Panc1 (cell line): ENCODE measurements around the gene HPCAL1.

Source experiments
- POLR2AphosphoS5 ChIP-seq: IDR thresholded peaks from 2 replicates; pipeline ENCODE4 v1.6.1; 2012; ENCODE audit warnings: mild to moderate bottlenecking, low read depth, low read length, moderate library complexity
- SIN3A ChIP-seq: IDR thresholded peaks from 2 replicates; pipeline ENCODE4 v1.6.1; 2012; ENCODE audit warnings: low read depth, mild to moderate bottlenecking, low read length, moderate library complexity, borderline replicate concordance; ENCODE audit not compliant: insufficient read depth
- TCF7L2 ChIP-seq: IDR thresholded peaks from 2 replicates; pipeline ENCODE4 v1.6.1; 2011; ENCODE audit warnings: mild to moderate bottlenecking, low read depth, low read length, inconsistent platforms
- TF ChIP-seq, protein P1 (sequence below): fragments of 450-650 bp; IDR thresholded peaks from 2 replicates; pipeline ENCODE4 v1.5.1; 2017; ENCODE audit warnings: mild to moderate bottlenecking
- TF ChIP-seq, protein P2 (sequence below), 2 experiments: IDR thresholded peaks; 2 replicates each; pipeline ENCODE4 v1.6.1; 2011 to 2012; ENCODE audit warnings: low read depth in 2 of 2, control low read depth in 1 of 2, low read length in 1 of 2, mild to moderate bottlenecking in 1 of 2, moderate library complexity in 1 of 2; ENCODE audit not compliant: insufficient read depth in 1 of 2

DNA sequence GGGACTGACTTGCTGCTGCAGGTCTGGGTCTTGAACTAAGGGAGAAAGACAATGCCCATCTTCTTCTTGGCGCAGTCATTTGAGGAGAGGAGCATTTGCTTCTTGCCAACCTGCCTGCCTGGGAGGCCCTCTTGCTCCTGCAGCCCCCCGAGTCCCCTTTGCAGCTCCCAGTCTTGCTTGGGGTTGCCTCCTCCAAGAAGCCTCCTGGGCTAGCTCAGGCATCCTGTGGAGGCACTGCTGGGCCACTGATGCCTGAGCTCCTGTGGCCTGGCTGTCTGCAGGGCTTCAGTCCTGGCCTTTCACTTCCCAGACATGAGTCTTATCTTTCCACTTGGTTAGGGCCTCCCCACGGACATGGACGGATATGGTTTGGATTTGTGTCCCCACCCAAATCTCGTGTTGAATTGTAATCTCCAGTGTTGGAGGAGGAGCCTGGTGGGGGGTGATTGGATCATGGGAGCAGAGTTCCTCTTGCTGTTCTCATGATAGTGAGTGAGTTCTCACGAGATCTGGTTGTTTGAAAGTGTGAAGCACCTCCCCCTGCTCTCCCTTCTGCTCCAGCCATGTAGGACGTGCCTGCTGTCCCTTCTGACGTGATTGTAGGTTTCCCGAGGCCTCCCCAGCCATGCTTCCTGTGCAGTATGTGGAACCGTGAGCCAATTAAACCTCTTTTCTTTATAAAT lies 17.3 kb downstream of the HPCAL1 start:
- TF ChIP-seq, protein P1, sequence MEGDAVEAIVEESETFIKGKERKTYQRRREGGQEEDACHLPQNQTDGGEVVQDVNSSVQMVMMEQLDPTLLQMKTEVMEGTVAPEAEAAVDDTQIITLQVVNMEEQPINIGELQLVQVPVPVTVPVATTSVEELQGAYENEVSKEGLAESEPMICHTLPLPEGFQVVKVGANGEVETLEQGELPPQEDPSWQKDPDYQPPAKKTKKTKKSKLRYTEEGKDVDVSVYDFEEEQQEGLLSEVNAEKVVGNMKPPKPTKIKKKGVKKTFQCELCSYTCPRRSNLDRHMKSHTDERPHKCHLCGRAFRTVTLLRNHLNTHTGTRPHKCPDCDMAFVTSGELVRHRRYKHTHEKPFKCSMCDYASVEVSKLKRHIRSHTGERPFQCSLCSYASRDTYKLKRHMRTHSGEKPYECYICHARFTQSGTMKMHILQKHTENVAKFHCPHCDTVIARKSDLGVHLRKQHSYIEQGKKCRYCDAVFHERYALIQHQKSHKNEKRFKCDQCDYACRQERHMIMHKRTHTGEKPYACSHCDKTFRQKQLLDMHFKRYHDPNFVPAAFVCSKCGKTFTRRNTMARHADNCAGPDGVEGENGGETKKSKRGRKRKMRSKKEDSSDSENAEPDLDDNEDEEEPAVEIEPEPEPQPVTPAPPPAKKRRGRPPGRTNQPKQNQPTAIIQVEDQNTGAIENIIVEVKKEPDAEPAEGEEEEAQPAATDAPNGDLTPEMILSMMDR: no peak
- TF ChIP-seq, protein P2, sequence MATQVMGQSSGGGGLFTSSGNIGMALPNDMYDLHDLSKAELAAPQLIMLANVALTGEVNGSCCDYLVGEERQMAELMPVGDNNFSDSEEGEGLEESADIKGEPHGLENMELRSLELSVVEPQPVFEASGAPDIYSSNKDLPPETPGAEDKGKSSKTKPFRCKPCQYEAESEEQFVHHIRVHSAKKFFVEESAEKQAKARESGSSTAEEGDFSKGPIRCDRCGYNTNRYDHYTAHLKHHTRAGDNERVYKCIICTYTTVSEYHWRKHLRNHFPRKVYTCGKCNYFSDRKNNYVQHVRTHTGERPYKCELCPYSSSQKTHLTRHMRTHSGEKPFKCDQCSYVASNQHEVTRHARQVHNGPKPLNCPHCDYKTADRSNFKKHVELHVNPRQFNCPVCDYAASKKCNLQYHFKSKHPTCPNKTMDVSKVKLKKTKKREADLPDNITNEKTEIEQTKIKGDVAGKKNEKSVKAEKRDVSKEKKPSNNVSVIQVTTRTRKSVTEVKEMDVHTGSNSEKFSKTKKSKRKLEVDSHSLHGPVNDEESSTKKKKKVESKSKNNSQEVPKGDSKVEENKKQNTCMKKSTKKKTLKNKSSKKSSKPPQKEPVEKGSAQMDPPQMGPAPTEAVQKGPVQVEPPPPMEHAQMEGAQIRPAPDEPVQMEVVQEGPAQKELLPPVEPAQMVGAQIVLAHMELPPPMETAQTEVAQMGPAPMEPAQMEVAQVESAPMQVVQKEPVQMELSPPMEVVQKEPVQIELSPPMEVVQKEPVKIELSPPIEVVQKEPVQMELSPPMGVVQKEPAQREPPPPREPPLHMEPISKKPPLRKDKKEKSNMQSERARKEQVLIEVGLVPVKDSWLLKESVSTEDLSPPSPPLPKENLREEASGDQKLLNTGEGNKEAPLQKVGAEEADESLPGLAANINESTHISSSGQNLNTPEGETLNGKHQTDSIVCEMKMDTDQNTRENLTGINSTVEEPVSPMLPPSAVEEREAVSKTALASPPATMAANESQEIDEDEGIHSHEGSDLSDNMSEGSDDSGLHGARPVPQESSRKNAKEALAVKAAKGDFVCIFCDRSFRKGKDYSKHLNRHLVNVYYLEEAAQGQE (IDR thresholded peaks at IDR 0.05; ENCODE audit: insufficient read depth in 1 of 2, low read depth in 2 of 2, low read length in 1 of 2): no peak
- TF ChIP-seq POLR2AphosphoS5: no peak
- TF ChIP-seq SIN3A: no peak
- TF ChIP-seq TCF7L2: no peak
